HG02973 (cell line): Measurements from ENCODE around the gene HOXD13.

Experiments used
- ATAC-seq: cut with Tn5 transposase; IDR thresholded peaks from one replicate; pipeline ENCODE4 v1.9.1; 2021; ENCODE audit warnings: moderate library complexity; ENCODE audit not compliant: unreplicated experiment

Gene HOXD13

DNA sequence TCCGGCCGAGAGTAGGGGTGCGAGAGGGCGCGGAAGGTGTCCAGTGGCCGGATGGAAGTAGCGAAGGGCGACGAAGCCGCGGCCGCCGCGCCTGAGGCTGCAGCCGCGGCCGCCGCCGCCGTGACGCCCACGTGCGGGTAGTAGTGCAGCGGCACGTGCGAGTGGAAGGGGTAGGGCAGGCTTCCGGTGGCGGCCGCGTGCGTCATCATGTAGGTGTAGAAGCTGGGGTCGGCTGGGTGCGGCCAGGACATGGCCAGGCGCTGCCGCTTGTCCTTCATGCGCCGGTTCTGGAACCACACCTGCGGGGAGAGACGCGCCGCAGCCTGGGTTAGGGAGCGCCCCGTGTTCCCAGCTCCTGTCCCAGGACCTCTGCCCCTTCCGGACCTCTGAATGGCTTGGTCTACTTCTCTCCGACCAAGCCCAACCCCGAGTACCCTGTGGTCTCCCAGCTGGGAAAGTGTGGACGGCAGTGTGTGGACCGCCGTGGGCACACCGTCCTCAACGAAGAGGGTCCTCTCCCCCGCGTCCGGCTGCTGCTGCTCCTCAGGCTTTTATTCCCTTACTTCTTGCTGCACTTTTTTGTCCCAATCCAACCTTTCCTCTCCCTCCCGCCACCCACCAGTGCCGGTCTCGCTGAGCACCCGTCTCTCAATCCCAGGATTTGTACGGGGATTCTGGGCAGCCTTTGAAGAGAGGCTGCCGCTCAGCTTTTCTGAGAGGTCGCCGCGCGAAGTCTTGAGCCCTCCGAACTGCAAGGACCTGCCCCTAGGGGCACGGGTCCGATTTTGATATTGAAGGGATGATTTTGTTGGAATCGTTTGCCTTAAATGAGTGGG is 11.8 kb upstream of the HOXD13 start:
- ATAC-seq = no peak

- no peak for ATAC-seq
Measured at GRCh38 chr2:176081376-176081836, 11.1 kb upstream of the HOXD13 start.

DNA sequence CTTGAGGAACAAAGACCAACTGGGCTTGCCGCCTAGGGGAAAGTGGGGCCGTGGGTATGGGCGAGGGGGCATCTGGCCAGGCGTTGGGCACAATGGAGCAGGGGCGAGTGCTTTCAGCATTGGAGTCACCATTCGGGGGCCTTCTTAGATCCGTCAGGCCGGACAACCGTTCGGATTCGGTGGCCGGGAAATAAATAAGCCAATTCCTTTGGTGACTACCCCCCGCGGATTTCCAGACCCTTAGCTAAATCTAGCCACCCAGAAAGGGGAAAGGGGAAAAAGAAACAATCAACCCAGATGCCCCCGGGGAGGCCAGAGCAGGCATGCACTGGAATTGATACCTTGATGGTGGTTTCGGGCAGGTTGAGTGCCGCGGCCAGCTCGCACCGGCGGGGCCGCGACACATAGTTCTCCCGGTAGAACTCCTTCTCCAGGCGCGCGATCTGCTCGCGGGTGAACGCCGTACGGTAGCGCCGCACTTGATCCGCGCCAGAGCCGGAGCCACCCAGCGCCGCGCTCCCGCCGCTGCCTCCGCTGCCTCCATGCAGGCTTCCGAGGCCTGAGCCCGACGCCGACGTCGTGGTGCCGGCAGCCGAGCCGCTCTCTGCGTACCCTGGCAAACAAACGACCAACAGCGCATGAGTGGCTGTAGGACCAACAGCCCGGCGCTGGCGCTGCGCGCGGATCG is 10.5 kb upstream of the HOXD13 start:
- ATAC-seq = no peak

DNA sequence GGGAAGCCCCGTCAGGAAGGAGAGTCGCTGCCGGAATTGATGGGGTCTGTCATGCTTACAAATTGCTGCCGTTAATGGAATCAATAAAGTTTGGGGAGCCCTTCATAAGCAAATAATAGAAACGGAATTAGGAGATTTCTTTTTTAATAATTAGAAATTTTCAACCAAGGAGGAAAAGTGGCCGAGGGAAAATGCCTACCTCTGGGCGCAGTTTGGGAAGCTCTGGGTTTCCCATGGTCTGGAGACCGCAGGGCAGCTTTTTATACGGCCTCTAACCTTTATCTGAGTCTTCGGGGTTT is 10.0 kb upstream of the HOXD13 start:
- no peak for ATAC-seq

- ATAC-seq = no peak
Measured at GRCh38 chr2:176082824-176083751, 9.4 kb upstream of the HOXD13 start.

DNA sequence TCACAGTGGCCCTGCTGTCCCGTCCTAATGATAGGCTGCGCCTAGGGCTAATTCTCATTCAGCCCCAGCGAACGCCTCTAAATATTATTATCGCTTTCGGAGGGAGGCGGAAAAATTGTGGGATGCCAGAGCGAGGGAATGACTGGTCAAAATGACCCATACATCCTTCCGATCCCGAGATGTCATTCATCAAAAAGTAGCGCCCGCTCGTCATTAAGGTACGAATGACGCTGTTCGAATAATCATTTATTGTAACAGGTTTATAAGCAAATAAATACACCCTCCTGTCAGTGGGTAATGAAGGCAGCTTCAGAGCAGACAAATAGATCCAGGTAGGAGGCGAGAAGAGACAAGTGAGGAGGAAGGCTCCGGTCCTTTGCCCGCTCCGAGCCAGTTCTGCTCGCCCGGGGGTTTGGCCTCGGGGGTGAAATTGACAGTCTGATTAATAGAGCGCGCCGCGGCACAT is 8.7 kb upstream of the HOXD13 start, which contains the start of gene EVX2:
Gene EVX2 (minus strand): TSS at position 167 of the 466 bp plus-strand sequence. CDS start 186 bp downstream, outside the sequence.
- no peak for ATAC-seq

DNA sequence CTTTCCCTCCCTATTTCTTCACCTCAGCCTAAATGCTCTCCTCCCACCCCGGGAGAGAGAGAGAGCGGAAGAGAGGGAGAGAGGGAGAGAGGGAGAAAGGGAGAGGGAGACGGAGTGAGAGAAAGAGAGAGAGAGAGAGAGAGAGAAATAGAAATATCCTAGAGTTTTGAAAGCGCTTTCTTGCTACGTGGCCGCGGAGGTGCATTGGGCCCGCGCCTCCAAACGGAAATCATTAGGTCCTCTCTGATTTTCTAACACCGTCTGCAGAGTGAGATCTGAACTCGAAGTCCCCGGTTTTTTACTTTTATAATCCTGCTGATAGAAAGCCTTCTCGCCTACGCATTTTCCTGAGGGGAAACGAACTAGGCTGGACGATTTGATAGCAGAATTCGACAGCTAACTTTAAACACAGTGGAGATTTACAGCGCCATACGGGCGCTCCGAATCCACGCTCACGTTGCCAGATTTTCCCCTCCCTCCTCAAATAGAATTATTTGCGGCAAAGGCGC is 7.9 kb upstream of the HOXD13 start:
- no peak for ATAC-seq

- ATAC-seq = no peak
Measured at GRCh38 chr2:176085120-176085788, 7.3 kb upstream of the HOXD13 start.

- no peak for ATAC-seq
Measured at GRCh38 chr2:176085861-176086771, 6.4 kb upstream of the HOXD13 start.

GRCh38 chr2:176087330-176088047 is 5.0 kb upstream of the HOXD13 start:
- no peak for ATAC-seq

DNA sequence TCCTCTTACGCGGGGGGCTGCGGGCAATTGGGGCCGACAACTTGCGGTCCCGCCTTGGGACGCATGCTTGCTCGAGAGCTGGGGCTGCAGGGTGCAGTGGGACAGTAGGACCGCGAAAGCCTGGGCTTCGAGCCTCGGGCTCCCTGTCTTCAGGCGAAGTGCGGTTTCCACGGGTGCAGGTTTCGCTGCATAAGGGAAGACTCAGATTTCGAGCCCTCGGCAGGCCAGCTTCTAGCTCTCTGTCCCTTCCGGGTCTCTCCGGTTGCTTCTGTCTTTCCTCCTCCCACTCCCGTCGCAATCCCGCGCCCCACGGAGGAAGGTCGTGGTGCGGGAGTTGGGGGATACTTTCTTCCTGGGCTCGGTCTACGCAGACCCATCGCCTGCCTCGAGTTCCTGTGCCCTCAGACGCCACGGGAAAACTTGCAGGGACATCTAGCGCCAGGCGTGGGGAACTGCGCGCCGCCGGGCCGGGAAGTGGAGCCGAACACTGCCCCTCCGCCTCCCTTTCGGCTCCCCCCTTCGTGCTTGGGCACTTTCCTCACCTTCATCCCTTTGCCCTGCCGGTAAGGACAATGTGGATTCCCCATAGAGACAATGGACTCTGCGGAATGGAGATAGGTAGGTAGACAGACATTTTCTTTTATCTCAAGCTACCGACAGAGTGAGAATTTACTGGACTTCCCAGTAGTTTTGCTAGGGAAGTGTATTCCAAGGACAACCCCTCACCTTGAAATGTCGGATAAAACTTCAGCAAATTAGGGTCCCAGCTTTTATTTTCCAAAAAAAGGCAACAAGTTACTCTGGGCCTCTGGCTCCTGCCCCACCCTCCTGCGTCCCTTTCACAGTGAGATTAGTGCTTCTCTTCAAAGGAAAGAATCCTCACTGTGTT is 4.2 kb upstream of the HOXD13 start:
- no peak for ATAC-seq

- no peak for ATAC-seq
Measured at GRCh38 chr2:176088937-176089842, 3.3 kb upstream of the HOXD13 start.

GRCh38 chr2:176089843-176090395 is 2.6 kb upstream of the HOXD13 start:
- no peak for ATAC-seq

GRCh38 chr2:176090862-176091261 is 1.7 kb upstream of the HOXD13 start:
- no peak for ATAC-seq

DNA sequence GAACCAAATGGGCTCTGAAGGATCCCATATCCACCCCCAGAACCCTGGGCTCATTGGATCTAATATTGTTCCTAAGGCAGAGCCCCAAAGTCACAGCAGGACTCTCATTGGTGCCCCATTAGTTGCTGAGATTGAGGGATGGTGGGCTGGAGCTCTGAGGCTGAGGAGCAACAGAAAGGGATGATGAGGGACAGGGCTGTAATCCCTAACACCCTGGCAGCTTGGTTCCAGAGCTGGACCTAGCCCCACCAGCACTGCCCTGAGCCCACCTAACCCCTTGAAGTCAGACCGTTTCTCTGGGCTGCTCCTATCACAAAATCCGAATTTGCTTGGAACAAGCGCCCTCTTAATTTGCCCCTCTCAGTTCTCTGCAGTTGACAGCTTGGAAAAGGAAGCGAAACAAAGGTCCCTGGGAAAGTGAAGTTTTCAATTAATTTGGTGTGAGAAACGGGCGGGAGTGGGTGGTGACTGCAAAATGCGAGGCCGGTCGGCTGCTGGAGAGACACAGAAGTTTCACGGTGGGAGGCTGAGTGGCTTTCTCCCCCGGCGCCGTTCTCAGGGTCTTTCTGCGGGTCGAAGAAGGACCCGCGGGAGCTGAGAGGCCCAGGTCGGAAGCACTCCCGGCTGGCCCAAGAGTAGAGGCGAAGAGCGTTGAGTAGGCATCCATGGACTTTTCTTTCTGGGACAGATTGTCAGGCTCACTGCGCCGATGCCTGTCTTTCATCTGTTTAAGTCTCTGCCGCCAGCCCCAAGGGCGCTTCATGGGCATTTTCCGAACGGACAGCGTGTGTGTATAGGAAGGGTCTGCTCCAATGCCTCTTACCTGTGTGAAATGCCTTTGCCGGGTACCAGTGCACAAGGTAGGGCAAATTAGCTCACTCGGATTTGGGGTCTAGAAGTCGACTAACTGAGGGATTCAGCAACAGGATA is 927 bp upstream of the HOXD13 start:
- no peak for ATAC-seq
